ENCODE results near the gene TMEFF2.
"Not testable (repeated sequence)": the region's sequence is repeated elsewhere in the genome, so short reads cannot be mapped to it uniquely, and the experiment has no call there.

The TMEFF2 gene

DNA sequence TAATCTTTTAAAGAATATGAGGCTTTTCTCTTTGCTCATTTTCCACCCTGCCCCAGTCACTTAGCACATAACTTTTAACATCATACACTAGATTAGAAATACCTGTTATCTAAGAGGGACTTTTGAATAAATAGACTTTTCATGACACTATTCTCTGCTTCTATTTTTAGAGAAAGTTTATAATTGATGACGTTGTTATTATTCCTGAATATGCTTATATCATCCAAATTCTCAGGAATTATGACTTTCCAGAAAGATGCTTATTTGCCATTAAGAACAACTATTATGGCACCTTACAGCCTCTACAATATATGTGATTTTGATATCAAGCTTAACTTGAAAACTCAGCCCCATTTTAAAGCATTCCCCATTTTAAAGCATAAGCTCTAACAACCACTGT lies 11.4 kb downstream of the TMEFF2 start:
- DNase-seq (ENCODE audit: low read depth in 2 of 2), result no peak

DNA sequence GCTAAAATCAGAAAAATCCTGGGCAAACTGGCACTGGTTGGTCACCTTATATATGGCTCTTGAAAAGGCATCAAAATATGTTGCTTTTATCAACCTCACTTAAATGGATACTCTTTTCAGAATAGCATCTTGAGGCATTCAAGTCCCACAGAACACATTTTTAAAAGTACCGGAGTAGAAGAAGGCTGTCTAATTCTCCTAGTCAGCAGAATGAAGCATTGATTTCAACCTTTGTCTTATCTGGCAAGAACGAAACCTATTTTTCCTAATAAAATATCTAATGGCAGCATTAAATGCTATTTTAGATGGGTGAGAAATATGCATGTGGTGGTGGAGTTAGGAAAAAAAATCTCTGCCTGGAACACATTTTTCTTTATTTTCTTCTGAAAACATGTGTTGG lies 27.8 kb downstream of the TMEFF2 start:
- DNase-seq (ENCODE audit: low read depth in 2 of 2), result no peak

DNA sequence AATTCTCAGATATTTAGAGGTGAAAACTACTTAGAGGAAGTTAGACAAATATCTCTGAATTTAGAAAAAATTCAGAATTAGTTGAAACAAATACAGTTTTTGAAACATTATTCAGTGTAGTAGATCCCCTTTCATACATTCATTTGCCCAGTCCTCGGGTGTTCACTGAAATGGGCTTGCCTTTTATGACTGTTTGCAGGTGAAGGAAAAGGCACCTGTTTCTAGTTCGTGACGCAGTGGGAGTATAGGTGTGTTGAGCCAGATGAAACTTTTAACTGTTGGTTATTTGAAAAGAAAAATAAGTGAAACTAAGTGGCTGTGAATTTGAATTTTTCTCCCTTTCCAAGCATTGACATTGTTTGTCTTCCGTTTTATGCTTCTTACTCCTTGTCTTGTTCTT lies 28.9 kb downstream of the TMEFF2 start:
- no peak for DNase-seq (ENCODE audit: low read depth in 2 of 2)

DNA sequence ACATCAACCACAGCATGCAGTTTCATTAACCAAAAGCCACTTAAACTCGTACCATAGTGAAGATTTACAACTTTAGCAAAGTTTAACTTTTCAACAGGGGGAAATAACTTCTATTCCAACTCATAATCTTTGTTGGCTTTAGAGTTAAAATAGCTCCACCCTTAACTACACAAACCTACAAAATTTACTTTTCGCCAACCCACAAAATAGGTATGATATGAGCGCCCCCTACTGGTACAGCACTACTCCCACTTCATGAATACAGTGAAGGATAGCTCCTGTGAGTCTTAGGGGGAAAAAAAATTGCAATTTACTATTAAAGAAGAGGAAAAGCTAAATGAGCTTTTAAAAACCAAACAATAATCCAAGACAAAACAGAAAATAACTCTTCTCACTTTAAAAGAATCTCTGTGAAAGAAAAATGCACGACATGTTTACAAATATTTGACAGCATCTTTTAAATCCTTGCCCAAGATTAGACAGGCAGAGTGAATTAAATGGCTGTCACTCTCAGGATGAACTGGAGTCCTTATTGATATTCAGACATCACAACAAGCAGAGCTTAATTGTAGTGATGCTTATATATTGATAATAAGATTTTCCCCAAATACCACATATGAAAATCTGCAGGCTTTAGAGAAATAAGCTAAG lies 32.2 kb downstream of the TMEFF2 start:
- DNase-seq (ENCODE audit: low read depth in 2 of 2), result peak; percentile 64 to 67

GRCh38 chr2:192161656-192162290 lies 33.0 kb downstream of the TMEFF2 start:
- no peak for DNase-seq (ENCODE audit: low read depth in 2 of 2)

DNA sequence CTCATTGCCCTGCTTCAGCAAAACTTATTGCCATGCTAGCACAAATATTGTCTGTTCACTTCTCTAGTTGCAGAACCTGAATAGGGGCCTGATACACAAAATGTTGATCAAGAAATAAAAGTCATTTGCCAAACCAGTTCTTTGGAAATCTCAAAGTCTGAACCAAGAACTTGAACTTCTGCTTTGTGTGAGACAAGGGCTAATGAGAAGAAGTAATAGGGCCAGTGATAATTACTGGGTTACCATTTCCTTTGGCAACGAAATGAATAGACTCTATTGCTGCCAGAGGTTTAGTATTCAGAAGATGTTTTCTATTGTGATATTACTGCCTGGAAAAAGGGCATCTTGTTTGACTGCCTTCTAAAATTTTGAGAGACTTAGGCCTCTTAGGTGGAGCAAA lies 35.0 kb downstream of the TMEFF2 start:
- no peak for DNase-seq (ENCODE audit: low read depth in 2 of 2)

DNA sequence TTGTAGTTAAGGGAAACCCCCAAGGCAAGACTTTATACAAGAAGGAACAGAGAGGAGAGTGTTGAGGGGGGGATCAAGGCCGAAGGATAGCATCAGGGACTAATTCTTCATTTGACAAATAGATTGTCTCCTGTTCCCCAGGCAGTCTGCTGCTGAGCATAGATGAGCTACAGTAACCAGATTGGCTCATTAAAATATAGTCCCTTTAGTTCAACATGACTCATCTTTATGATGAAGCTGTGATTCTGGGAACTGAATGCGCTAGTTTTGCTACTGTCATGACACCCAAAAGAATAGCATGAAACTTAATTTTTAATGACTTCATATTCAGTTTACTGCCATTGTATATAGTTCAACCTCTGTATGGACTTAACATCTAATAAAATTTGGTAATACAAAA lies 35.5 kb downstream of the TMEFF2 start:
- DNase-seq (ENCODE audit: low read depth in 2 of 2), result no peak

GRCh38 chr2:192157776-192158175 lies 37.0 kb downstream of the TMEFF2 start:
- DNase-seq (ENCODE audit: low read depth in 2 of 2), result no peak

DNA sequence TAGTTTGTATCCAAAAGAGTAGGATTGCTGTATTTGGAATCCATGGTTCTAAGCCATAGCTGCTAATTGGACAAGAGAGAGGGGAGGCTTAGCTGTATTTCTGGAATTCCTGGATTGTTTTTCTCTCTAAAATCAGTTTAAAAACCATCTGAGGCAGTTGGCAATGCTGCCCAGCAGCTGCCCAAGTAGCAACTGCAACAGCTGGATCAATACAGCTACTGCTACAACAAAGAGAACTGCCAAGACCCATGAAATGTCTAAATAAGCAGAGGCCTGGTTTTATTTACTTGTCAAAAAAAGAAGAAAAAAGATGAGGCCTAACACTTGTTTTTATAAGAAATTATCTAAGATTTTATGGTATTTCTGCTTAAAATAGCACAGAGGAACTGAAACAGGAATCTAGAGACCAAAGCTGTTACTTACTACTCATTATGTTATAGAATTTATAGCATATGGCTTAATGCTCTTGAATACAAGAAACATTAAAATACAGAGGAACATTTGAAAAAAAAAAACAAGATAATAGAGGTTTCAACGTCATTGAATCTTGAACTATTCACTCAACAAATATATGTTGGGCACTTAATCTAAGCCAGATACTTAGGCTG lies 39.1 kb downstream of the TMEFF2 start:
- no peak for DNase-seq (ENCODE audit: low read depth in 2 of 2)

DNA sequence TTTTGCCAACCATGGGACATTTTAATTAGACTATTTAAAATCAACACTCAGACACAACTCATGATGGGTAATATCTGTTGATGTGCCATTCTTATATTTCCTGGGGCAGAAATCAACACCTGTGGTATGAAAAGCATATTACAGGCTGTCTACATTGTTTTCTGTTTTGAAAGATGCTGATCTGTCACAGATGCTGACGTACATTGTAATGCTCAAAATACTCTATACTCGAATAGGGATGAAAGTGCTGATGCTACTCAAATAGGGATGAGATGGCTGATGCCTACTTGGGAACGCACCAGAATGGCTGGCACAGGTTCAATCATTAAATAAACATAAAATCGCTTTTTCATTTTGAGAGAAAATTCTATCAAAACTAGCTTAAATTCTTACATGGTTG lies 41.2 kb downstream of the TMEFF2 start:
- no peak for DNase-seq (ENCODE audit: low read depth in 2 of 2)

DNA sequence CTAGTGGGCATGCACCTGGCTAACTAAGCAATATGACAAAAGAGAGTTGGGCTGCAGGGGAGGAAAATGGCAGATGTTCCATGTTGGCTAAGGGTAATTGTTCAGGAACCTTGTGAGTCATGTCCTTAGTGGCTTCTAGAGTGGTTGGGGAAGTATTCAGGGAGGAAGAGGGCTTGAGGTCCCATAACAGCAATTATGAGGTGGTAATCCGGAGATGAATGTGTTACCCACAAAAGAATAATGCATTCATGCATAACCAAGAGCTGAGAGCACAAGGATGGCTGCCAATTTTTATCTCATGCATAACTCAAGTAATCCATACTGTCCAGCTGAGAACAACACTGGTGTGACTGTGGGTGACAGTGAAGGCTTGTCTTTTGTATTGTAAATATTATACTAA lies 42.9 kb downstream of the TMEFF2 start:
- peak; percentile 61 to 63 for DNase-seq (ENCODE audit: low read depth in 2 of 2)

GRCh38 chr2:192150166-192150565 lies 44.6 kb downstream of the TMEFF2 start:
- no peak for DNase-seq (ENCODE audit: low read depth in 2 of 2)

GRCh38 chr2:192148620-192149321 lies 46.0 kb downstream of the TMEFF2 start:
- peak; percentile 66 to 70 for DNase-seq (ENCODE audit: low read depth in 2 of 2)

GRCh38 chr2:192148241-192148619 lies 46.5 kb downstream of the TMEFF2 start:
- DNase-seq (ENCODE audit: low read depth in 2 of 2), result no peak

DNA sequence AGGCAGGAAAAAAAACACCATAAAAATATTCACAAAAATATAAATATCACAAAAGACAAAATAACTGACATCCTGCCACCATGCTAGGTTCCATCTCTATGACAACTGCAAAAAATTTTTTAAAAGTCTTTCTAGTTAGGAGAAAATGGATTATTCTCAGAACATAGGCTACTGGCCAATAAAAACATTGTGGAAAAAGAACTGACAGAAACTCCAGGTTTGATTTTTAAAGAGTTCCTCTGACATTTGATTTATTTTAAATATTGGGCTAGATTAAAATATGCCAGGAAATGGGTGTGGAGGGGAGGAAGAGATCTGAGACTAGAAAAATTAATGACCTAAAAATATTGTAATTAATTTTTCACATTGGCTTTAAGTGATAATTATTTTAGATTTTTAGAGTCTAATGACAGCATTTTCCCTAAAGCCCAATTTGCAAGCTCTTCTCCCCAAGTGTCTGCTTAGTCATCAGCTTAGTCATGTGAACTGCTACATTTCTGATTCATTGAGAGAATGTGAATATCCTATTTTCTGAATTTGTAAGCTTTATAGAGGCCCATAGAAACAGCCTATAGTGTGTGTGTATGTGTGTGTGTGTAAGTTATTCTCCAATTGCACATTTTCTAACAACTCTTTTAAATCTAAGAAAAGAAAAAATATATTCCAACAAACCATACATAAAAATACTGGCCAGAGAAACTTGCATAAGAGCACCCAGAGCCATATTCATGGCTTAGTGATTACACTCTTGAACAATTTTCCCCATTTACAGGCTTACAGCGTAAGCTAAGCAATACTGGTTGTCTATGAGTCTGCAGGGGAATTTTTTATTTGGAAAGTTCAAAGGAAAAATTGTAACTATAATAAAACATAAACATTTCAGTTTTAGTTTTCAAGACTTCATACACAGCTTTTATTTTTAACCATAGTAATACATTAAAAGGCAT lies 48.4 kb downstream of the TMEFF2 start:
- peak; percentile 51 to 53 for DNase-seq (ENCODE audit: low read depth in 2 of 2)

DNA sequence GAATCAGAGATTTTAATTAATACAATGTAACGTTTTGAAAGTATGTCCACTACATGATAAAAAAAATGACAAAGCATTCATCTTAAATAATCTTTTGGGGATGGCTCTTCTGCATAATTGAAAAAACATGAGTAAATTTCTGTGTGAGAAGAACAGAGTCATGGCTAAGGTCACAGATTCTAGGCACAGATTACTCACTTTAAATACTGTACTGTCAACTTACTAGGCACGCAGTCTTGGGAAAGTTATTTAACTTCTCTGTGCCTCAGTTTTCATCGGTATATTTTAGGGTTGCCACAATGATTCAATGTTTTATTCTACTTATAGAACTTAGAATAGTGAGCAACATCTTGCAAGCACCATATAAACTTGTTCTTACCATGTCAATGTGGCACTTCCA lies 49.2 kb downstream of the TMEFF2 start:
- DNase-seq (ENCODE audit: low read depth in 2 of 2), result no peak

- DNase-seq (ENCODE audit: low read depth in 2 of 2), result no peak
Measured at GRCh38 chr2:192140236-192140839, 54.4 kb downstream of the TMEFF2 start.

DNA sequence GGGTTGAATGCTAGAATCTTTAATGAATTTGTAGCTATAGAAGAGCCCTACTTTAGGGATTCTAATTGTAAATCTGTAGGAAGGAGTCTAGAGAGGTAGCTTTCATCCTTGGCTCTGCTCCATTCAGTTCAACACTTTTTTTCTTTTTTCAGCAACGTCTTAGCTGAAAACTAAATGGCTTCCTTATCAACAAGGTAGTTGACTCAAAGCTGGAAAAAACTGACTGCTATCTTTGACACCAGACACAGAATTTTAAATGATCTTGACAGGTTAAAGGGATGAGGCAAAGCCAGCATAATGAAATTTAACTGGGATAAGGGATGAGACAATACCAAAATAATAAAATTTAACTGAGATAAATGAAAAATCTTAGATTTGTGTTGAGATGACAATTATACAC lies 54.9 kb downstream of the TMEFF2 start:
- no peak for DNase-seq (ENCODE audit: low read depth in 2 of 2)

- DNase-seq (ENCODE audit: low read depth in 2 of 2), result no peak
Measured at GRCh38 chr2:192137451-192137850, 57.3 kb downstream of the TMEFF2 start.

GRCh38 chr2:192132604-192133003 lies 62.1 kb downstream of the TMEFF2 start:
- not testable (repeated sequence) for DNase-seq (ENCODE audit: low read depth in 2 of 2)

- not testable (repeated sequence) for DNase-seq (ENCODE audit: low read depth in 2 of 2)
Measured at GRCh38 chr2:192130312-192130711, 64.4 kb downstream of the TMEFF2 start.
